Right forelimb (tissue), 1 donor: ENCODE measurements around the gene RGS7.
"Not testable (repeated sequence)": the region's sequence is repeated elsewhere in the genome, so short reads cannot be mapped to it uniquely, and the experiment has no call there.

Experiments used
- DNase-seq: peaks from one replicate; pipeline ENCODE4 v3.0.0-alpha.2; 2018

Gene RGS7

GRCh38 chr1:241270016-241270415 is 87.0 kb downstream of the RGS7 start:
- no peak for DNase-seq

DNA sequence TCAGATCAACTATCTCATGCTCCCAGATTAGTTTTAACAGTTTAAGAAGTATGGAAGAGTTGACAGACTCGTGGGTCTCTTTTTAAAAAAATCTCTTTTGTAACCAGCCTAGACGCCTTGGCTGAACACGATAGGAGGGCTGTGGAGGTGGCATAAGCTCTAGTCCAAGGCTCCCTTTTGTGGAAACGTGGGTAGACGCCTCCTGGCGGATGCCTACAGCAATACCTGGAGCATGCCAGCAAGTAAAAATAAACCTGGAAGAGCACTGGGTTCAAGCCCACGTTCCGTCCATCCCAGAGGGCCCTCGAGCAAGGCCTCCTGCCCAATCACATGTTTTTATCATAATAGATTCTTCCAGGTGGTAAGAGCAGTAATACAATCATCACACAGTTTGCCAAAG is 87.9 kb downstream of the RGS7 start:
- no peak for DNase-seq

DNA sequence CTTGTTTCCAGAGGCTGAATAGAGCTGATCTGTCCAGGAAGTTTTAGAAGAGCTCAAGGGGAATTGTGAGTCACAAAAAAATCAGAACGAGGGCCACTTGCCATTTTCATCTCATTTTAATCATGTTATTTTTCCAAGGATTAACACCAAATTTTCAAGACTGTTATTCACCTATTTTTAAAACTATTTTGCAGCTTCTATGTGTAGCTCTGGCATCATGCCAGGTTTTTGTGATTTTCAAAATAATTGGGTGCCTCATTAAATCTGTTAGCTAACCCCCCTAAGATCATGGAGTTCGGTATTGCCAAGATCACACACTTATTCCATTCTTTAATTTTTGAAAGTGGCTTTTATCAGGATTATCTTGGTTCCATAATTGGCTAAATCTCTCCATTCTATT is 90.9 kb downstream of the RGS7 start:
- DNase-seq = no peak

DNA sequence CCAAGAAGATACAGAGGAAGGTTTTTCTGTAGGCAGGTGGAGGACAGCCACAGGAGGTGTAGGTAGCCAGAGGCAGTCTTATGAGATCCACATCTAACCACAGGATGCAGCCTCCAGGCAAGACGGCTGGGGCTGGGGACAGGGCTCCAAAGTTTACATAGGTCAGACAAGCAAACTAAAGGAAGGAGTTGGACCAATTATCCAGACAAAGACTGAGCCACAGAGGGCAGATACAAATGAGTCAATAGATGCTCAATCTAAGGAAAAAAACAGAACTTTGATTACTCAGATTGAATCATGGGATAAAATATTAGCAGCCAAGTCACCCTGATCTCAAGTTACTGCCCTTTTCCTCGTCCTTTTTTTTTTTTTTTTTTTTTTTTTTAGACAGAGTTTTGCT is 91.6 kb downstream of the RGS7 start:
- no peak for DNase-seq

DNA sequence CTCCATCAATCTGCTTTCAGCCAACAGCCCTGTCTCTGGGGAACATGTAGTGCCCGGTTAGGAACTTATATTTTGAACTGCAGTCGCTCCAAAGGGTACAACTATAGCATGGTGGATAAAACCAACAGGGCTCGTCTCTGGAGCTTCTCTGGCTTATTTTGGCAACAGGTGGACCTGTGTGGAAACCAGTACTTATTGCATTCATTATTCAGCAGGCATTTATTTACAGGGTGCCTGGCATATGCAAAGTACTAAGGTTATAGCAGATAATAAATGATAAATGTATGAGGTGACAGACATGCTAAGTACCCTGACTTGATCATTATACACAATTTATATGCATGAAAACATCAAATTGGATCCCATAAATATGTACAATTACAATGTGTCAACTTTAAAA is 93.7 kb downstream of the RGS7 start:
- DNase-seq = no peak

DNA sequence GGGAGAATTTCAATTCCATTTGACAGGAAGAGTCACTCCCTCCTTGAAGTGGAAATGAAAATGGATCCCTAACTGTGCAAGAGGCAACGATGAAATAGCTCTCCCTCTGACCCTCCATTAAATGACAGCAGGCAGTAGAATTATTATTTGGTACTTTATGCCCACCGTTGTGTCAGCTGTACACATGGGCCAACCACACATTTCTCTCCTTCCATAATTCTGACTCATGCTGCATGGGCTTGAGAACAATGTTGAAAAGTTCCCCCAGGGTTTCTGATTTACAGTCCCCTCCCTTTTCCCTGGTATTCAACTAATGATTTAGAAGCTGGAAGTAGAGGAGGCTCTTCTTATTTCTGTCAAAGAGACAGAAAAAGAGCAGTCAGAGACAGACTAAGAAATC is 103.5 kb downstream of the RGS7 start:
- DNase-seq = no peak

DNA sequence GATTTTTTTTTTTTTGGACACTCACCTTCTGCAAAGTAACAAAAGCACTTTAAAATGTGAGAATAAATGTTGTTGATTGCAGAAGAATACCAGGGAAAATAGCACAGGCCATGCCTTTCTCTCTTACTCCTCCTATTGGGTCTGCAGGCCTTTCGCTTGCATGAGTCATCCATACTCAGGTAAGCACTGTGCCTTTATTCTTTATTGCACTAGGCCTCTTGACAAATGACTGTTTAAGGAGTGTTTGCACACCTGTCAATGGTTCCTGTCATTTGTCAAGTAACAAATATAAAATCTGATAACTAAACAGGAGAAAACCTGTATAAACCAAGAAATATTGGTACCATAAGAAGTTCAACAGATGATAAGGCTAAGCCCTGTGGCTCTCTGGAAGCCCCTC is 106.5 kb downstream of the RGS7 start:
- no peak for DNase-seq

- no peak for DNase-seq
Observed at GRCh38 chr1:241240069-241240468, 116.9 kb downstream of the RGS7 start.

GRCh38 chr1:241237873-241238272 is 119.1 kb downstream of the RGS7 start:
- DNase-seq = no peak

DNA sequence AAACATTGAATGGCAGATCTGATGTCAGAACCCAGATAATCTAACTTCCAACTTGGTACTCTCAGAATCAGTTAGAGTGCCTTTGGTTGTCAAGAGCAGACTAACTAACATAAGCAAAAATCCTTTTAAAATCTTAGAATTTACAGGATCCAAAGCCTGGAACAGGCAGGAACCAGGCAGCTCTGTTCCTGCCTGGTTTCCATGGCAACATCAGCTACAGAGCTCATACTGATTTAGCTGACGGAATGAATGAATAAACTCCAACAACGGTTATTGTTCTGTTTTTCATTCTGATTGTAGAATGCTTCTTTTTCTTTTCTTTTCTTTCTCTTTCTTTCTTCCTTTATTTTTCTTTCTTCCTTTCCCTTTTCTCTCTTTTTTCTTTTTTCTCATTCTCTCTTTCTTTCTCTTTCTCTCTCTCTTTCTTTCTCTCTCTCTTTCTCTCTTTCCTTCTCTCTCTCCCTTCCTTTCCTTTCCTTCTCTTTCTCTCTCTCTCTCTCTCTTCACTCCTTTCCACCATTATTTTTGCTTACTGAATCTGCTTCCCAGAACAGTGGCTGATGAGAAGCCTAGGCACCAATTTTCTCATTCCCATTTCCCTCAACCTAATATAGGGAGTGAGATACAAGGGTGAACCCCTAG is 121.6 kb downstream of the RGS7 start:
- no peak for DNase-seq

- DNase-seq = no peak
Observed at GRCh38 chr1:241229711-241230110, 127.3 kb downstream of the RGS7 start.

GRCh38 chr1:241229216-241229615 is 127.8 kb downstream of the RGS7 start:
- DNase-seq = no peak

- no peak for DNase-seq
Observed at GRCh38 chr1:241228339-241228738, 128.7 kb downstream of the RGS7 start.

GRCh38 chr1:241225741-241226140 is 131.3 kb downstream of the RGS7 start:
- DNase-seq = no peak

- DNase-seq = not testable (repeated sequence)
Observed at GRCh38 chr1:241224189-241224588, 132.8 kb downstream of the RGS7 start.

DNA sequence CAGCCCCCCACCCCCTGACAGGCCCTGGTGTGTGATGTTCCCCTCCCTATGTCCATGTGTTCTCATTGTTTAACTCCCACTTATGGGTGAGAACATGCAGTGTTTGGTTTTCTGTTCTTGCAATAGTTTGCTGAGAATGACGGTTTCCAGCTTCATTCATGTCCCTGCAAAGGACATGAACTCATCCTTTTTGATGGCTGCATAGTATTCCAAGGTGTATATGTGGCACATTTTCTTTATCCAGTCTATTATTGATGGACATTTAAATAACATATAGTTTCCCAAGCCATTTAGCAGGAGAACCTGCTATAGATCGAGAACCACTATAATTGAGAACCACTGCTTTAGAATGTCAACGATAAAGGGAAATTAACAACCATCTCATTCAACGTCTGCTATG is 134.2 kb downstream of the RGS7 start:
- DNase-seq = not testable (repeated sequence)

DNA sequence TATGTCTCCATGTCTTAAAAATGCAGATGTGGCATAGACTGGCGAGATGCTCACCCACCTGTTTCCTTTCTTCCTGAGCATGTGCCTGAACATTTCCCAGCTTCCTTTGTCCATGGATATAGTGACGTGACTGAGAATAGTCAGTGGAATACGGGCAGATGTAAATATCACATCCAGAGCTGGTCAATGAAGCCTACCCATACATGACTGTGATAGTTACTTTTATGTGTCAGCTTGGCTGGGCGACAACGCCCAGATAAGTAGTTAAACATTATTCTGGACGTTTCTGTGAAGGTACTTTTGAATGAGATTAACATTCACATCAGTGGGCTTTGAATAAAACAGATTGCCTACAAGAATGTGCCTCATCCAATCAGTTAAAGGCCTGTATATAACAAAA is 135.7 kb downstream of the RGS7 start:
- DNase-seq = no peak

DNA sequence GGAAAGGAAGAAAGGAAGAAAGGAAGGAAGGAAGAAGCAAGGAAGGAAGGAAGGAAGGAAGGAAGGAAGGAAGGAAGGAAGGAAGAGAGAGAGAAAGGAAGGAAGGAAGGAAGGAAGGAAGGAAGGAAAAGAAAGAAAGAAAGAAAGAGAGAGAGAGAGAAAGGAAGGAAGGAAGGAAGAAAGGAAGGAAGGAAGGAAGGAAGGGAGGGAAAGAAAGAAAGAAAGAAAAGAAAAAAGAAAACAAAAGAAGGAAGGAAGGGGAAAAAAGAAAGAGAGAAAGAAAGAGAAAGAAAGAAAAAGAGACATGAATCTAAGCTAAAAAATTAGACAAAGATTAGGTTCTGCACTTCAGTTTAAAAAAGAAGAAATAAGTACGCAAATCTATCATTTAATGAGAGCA is 136.1 kb downstream of the RGS7 start:
- DNase-seq = not testable (repeated sequence)

- DNase-seq = no peak
Observed at GRCh38 chr1:241219449-241219848, 137.6 kb downstream of the RGS7 start.

DNA sequence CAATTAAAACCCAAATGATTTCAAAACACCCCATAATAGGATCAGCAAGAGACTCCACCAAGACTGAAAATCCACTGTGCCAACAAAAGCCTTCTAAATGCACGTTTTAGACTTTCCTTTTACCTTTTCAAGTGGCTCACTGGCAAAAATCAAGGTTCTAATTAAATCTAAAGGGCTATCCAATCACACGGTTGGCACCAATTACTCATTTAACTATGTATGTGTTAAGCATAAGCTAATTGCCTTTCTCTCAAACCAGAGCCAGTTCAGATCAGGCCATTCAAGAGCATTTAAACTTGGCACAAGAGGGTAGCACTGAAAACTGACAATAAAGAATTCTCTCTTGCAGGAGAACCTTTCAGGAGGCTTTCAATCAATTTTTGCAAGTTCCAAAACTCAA is 139.5 kb downstream of the RGS7 start:
- DNase-seq = no peak

DNA sequence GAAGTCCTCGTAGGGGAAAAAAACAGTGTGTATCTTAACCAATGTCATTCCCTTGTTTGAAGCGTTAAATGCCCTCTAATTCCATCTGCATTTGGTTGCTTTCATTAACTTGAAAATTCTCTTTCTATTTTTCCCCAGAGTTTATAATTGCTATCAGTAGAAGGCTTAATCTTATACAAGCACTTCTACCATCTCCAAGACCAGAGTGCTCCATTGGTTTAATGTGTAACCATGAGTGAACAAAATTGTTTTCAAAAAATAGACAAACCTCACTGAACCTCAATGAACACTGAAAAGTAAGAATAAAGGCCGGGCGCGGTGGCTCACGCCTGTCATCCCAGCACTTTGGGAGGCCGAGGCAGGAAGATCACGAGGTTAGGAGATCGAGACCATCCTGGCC is 141.3 kb downstream of the RGS7 start:
- no peak for DNase-seq

DNA sequence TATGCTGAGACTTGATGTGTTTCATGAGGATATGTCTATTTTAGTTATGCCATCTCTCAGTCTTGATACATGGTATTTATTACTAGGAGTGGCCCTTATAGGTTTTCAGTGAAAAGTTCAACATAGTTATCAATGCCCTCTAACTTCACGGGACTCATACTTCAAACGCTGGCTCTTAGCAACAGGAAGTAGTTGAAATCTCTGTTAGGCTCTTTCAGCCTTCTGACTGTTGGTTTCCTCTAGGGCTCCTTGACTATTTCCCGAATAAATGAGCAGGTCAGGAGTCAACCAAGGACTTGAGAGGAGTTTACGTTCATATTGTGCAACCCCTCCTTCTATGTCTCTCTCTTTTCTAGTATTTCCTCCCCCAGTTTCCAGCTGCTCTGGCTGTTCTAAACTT is 141.8 kb downstream of the RGS7 start:
- no peak for DNase-seq

- DNase-seq = no peak
Observed at GRCh38 chr1:241213139-241213538, 143.9 kb downstream of the RGS7 start.

DNA sequence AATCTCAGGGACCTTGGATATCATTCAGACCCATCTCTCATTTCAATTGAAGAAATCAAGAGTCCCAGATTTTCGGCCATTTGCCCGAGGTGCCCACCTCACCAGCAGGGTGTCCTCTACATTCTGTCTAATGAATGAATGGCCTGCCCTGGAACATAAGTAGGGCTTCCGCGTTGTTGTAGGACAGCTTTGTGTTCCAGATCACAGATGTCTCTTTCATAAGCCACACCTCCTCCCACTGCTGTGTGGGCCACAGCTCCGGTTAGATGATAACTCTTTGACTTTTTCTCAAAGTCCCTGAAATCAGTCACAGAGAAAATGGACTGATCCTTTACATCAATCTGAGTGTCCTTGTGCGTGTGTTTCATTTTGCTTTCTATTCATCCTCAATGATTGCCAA is 144.4 kb downstream of the RGS7 start:
- no peak for DNase-seq

- DNase-seq = no peak
Observed at GRCh38 chr1:241208910-241209379, 148.1 kb downstream of the RGS7 start.

GRCh38 chr1:241203817-241204216 is 153.2 kb downstream of the RGS7 start:
- DNase-seq = no peak
